GM20000 (cell line): ENCODE measurements around the gene STK17A.

Source experiments
- DNase-seq: peaks from one replicate; pipeline ENCODE4 v3.0.0; 2012; ENCODE audit warnings: low spot score
- TF ChIP-seq, protein P1 (sequence below): IDR thresholded peaks from 2 replicates; pipeline ENCODE4 v1.5.1; 2012; ENCODE audit warnings: mild to moderate bottlenecking, control low read depth; ENCODE audit errors: extremely low read depth, missing control alignments

STK17A gene

DNA sequence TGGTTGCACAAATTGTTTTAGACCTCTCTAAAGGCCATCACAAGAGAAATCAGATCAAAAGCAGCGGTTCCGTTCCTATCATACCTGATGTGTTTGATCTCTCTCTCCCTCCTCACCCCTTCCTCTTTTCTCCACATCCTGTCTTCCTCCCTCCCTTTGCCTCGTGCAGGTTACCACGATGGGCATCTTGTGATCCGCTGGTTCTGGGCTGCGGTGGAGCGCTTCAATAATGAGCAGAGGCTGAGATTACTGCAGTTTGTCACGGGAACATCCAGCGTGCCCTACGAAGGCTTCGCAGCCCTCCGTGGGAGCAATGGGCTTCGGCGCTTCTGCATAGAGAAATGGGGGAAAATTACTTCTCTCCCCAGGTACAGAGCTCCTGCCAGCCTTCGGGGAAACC lies 28.5 kb upstream of the STK17A start:
- TF ChIP-seq, protein P1, sequence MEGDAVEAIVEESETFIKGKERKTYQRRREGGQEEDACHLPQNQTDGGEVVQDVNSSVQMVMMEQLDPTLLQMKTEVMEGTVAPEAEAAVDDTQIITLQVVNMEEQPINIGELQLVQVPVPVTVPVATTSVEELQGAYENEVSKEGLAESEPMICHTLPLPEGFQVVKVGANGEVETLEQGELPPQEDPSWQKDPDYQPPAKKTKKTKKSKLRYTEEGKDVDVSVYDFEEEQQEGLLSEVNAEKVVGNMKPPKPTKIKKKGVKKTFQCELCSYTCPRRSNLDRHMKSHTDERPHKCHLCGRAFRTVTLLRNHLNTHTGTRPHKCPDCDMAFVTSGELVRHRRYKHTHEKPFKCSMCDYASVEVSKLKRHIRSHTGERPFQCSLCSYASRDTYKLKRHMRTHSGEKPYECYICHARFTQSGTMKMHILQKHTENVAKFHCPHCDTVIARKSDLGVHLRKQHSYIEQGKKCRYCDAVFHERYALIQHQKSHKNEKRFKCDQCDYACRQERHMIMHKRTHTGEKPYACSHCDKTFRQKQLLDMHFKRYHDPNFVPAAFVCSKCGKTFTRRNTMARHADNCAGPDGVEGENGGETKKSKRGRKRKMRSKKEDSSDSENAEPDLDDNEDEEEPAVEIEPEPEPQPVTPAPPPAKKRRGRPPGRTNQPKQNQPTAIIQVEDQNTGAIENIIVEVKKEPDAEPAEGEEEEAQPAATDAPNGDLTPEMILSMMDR: no peak
- DNase-seq: no peak

DNA sequence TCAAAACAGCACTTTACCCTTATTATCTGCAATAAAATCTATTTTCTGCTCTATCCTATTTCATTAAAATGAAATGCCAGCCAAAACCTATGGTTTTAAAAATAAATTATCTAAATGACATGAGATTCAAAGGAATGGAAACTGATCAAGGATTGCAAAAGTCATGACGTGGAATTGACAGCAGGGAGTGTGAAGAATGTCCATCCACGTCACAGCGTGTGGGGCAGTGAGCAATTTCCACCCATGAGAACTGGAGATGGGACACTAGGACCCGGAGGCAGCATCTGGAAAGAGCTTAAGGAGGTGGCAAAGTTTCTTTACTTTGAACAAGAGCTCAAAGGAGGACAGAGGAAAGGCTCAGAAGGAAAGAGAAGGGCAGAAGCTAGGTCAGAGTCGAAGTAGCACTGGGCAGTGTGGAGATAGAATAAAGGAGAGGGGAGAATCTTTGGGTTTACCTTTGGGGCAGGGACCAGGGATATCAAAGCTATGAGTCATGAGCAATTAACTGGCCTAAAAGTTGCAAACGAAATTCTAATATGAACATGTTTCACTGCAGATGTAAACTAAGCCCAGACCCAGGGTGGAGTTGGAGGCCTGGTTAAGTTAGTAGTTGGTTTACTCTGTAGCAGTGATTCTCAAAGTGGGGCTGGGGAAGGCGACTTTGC lies 24.9 kb upstream of the STK17A start:
- TF ChIP-seq, protein P1: no peak
- DNase-seq: no peak

DNA sequence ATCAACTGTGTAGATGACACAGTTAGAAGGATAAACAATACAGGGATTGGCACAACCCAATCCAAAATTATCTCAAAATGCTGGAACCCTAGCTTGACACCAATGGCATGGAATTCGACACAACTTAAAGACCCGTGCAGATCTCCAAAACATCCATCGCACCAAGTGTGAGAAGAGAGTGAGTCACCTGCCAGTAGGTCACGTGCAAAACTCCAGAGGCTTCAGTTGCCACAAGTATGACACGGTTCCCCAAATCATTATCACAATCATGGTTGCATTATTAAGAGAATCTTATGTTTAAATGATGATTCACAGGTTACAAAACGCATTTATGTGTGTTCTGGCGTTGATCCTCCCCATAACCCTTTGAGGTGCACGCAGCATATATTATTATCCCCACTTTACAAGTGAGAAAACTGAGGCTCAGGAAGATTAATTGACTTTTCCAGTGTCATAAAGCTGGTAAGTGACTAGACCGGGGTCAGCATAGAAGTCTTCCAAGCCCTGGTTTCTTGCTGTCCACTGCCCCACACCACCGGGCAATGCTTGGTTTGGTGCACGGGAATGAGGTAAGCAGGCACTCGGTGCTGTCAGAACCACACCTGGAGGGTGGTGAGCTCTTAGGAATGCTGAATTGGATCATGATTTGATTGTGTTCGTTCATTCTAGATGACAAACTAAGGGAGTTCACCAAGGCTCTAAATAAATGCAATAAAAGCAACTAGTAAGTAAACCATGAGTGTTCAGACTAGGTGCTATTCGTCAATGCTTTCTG lies 23.6 kb upstream of the STK17A start:
- no peak for DNase-seq

DNA sequence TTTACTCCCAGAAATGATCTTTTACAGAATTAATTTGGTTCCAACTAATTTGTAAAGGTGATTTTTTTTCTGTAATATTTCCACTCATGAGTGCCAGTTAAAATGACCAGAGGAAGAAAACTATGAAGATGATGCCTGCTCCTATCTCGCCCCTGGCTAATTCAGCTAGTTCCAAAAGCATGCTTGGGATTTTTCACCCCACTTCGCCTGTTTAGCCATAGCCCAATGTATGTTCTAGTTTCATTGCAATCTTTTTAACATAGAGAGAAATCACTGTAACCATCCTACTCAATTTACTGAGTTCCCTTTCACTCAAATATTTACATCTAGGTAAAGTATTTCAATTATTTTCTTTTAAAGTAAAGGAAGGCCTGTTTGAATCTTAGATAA lies 23.0 kb upstream of the STK17A start:
- TF ChIP-seq, protein P1: no peak
- no peak for DNase-seq

More for the DNA sequence above, 23.6 kb upstream of the STK17A start:
- TF ChIP-seq, protein P1: no peak

DNA sequence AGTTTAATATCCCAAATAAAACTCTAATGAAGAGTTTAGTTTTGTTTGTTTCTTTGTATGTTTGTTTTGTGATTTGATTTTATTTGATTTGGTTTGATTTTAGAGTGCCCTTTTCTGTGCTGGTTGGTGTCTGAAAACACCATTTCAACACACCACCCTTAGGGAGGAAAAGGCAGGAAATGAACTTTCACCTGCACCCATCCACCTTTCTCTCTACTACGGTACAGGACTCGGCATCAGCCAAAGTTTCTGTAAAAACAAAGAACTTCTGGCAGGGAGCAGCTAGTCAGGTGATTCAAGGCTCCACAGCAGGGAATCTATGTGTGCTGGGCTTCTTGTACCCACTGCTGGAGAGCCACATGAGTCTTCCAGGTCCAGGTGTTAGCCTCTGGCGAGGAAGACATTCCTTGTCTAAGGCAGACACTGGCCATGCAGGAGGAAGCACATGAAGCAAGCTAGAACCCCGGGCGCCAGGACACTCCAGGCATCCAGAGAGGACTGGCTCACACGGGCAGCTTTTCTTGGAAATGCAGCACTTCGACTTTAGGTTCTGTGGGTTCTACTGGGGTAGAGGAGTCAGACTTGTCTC lies 22.1 kb upstream of the STK17A start:
- TF ChIP-seq, protein P1: no peak
- no peak for DNase-seq

DNA sequence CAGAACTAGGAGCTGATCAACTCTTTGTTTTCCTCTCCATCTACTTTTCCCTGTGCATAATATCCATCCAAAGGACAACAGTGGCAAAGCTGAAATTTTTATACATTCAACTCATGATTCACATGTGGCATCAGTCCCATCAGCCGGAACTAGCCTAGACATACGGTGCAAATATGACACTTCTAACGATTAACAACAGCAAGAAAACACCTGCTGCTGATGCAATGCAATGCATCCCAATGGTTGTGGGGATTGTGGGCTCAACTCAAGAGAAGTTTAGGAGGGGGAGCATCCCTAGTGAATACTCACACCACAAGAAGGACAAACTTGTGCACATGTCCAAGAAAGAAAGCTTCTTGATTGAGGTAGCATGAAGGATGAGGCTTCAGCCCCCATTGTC lies 20.5 kb upstream of the STK17A start:
- DNase-seq: no peak
- TF ChIP-seq, protein P1: no peak

DNA sequence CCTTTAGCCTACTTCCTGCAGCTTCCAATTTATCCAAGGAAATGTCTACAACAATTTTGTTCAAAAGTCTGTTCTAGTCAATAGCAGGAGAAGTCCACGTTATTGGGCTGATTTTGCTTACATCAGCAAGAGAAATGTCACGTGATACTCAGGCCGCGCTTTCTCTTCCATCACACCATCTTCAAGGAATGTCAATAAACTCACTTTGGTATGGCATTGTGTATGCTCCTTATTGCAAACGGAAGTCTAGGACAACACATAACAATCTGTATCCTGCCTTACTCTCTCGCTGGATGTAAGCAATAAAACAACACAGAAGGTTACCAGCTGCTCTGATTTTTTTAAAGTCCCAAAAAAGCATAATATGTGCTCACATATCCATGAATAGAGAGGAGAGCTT lies 17.1 kb upstream of the STK17A start:
- TF ChIP-seq, protein P1: no peak
- no peak for DNase-seq
